HG02973 (cell line): ENCODE data around the gene SUCLG2.
A peak's percentile ranks its signal among the peaks of the same experiment; 100 is the strongest.
"Not testable (repeated sequence)": the region's sequence is repeated elsewhere in the genome, so short reads cannot be mapped to it uniquely, and the experiment has no call there.

ENCODE experiments used
- ATAC-seq: cut with Tn5 transposase; IDR thresholded peaks from one replicate; pipeline ENCODE4 v1.9.1; 2021; ENCODE audit warnings: moderate library complexity; ENCODE audit not compliant: unreplicated experiment

SUCLG2 gene

GRCh38 chr3:67561667-67562394 is 92.6 kb downstream of the SUCLG2 start:
- ATAC-seq: no peak

GRCh38 chr3:67561266-67561665 is 93.1 kb downstream of the SUCLG2 start:
- no peak for ATAC-seq

- no peak for ATAC-seq
Measured at GRCh38 chr3:67559029-67559605, 95.3 kb downstream of the SUCLG2 start.

- no peak for ATAC-seq
Measured at GRCh38 chr3:67558426-67558825, 96.0 kb downstream of the SUCLG2 start.

GRCh38 chr3:67557848-67558355 is 96.5 kb downstream of the SUCLG2 start:
- no peak for ATAC-seq

DNA sequence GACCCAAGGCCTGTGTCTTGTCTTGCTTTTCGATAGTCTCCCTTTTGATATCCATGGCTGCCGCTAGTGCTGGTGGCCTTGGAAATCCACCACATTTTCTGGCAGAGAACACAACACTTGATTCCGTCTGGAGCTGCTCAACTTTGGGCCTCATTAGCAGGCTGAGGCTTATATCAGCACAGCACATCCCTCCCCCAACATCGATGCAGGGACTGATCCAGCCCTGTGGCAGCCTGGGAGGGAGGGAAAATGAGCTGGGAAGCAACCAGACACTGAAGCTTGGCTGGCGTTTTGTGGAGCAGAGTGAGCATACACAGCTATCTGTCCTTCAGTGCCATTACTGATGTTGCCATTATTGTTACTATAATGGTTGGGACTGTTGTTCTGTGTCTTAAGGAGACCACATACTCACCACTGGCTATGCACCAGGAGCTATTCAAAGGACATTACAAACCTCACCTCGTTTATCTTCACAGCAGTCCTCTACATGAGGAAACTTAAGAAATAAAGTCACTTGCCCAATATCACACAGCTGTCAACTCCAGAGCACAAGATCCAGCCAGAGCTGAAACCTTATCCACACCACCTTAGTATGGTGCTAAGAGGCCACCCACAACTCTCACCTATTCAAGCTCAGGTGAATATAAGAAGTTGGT is 102.9 kb downstream of the SUCLG2 start:
- ATAC-seq: no peak

- ATAC-seq: no peak
Measured at GRCh38 chr3:67550541-67550940, 103.9 kb downstream of the SUCLG2 start.

- not testable (repeated sequence) for ATAC-seq
Measured at GRCh38 chr3:67542502-67543250, 111.7 kb downstream of the SUCLG2 start.

- no peak for ATAC-seq
Measured at GRCh38 chr3:67540198-67540894, 114.1 kb downstream of the SUCLG2 start.

DNA sequence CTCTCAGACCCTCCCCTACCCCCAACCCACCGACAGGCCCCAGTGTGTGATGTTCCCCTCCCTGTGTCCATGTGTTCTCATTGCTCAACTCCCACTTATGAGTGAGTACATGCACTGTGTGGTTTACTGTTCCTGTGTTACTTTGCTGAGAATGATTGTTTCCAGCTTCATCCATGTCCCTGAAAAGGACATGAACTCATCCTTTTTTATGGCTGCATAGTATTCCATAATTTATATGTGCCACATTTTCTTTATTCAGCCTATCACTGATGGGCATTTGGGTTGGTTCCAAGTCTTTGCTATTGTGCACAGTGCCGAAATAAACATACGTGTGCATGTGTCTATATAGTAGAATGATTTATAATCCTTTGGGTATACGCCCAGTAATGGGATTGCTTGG is 117.2 kb downstream of the SUCLG2 start:
- ATAC-seq: not testable (repeated sequence)

GRCh38 chr3:67535006-67535405 is 119.4 kb downstream of the SUCLG2 start:
- no peak for ATAC-seq

DNA sequence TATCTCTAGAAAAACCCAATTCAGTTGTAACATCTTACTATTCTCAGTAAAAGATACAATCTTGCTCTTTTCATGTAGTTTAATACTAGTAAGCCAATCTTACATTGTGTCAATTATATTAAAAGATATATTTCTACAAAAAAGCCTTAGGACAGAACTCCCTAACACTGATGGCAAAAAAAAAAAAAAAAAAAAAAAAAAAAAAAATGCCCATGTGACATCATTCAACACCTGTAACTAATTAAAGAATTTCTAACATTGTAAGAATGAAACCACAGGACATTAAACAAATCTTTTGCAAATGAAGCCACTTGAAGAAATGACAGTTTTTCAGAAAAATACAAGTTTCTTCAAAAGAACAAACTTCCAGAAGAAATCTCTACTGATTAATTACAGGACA is 119.8 kb downstream of the SUCLG2 start:
- no peak for ATAC-seq

GRCh38 chr3:67531181-67532101 is 123.0 kb downstream of the SUCLG2 start:
- no peak for ATAC-seq

GRCh38 chr3:67529915-67530314 is 124.5 kb downstream of the SUCLG2 start:
- ATAC-seq: no peak

- ATAC-seq: no peak
Measured at GRCh38 chr3:67529337-67529736, 125.1 kb downstream of the SUCLG2 start.

DNA sequence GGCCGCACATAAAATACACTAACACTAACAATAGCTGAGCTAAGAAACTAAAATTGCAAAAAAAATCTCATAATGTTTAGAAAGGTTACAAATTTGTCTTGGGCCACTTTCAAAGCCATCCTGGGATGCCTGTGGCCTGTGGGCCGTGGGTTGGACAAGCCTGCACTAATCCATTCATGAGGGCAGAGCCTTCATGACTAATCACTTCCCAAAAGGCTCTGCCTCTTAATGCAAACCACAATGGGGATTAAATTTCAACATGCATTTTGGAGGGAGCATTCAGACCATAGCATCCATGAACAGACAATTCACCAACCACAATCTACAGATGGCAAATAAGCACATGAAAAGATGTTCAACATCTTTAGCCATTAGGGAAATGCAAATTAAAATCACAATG is 128.2 kb downstream of the SUCLG2 start:
- no peak for ATAC-seq

GRCh38 chr3:67524046-67524445 is 130.4 kb downstream of the SUCLG2 start:
- ATAC-seq: no peak

DNA sequence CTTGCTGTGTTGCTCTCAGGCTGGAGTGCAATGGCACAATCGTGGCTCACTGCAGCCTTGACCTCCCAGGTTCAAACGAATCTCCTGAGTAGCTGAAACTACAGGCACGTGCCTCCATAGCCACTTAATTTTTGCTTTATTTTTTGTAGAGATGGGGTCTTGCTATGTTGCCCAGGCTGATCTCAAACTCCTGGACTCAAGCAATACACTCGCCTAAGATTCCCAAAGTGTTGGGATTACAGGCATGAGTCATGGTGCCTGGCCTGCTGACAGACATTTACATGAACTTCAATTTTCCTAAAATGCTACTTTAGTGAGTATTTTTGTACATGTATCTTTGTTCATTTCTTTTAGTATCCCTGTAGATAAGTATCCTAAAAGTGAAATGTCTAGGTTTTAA is 132.3 kb downstream of the SUCLG2 start:
- ATAC-seq: no peak

DNA sequence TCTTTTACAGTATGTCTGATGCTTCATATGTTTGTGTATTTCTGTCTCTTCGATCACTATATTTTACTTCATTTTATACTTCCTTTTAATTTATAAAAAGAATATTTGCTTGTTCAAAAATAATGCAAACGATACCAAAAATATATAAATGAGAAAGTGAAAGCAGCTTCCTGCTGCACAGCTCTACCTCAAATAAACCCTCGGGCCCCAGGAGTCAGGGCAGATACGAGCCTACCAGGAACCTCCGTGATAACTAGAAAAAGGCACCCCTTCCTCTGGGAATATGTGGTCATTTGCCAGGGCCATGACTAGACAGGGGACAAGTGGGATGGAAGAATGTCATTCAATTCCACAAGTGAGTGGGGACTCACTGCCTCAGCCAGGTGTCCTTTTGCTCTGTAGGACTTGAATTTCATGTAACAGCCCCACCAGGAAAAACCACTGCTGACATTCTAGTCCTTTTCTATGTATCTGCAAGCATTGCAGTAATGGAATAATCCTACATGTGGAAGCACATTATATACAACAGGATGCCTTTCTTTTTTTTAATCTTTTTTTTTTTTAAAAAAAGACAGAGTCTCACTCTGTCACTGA is 133.3 kb downstream of the SUCLG2 start:
- ATAC-seq: peak; percentile 70
